CD14-positive monocyte (primary cell): ENCODE measurements around the gene GFOD1. TPM values are rescaled to one million over a fixed set of nuclear protein-coding genes. Genes with fewer than 3 reads are reported as not detected.

ENCODE experiments used
- DNase-seq, 3 donors: peaks; one replicate each; pipeline ENCODE4 v3.0.0-alpha.2; 2011 to 2022
- H2AFZ ChIP-seq: 2 replicates; pipeline ENCODE4 v1.6.0; 2012; ENCODE audit warnings: mild to moderate bottlenecking, low read depth, low read length, inconsistent platforms; ENCODE audit not compliant: insufficient read depth, poor library complexity, severe bottlenecking
- H3K27ac ChIP-seq, 2 donors: 1 replicate in 1 of 2; 2 replicates in 1 of 2; pipeline ENCODE4 v1.5.1; 2012 to 2013; ENCODE audit warnings: low read length in 2 of 2, control low read depth in 1 of 2, inconsistent platforms in 1 of 2, low read depth in 1 of 2, mild to moderate bottlenecking in 1 of 2
- H3K27me3 ChIP-seq, 2 donors: one replicate each; pipeline versions ENCODE4 v1.6.0 to v1.6.1; 2011 to 2013; ENCODE audit warnings: low read length in 2 of 2; ENCODE audit not compliant: control insufficient read depth in 2 of 2, insufficient read depth in 2 of 2
- H3K36me3 ChIP-seq, 2 donors: replicated peaks in 1 of 2; 1 replicate in 1 of 2; 2 replicates in 1 of 2; pipeline versions ENCODE4 v1.5.1 to v1.6.1; 2012 to 2013; ENCODE audit warnings: low read length in 2 of 2, control low read depth in 1 of 2, inconsistent platforms in 1 of 2, mild to moderate bottlenecking in 1 of 2; ENCODE audit not compliant: insufficient read depth in 2 of 2, control insufficient read depth in 1 of 2
- H3K4me1 ChIP-seq, 2 donors: 1 replicate in 1 of 2; 2 replicates in 1 of 2; pipeline versions ENCODE4 v1.5.1 to v1.6.1; 2012 to 2013; ENCODE audit warnings: low read length in 2 of 2, control low read depth in 1 of 2, inconsistent platforms in 1 of 2, mild to moderate bottlenecking in 1 of 2, moderate library complexity in 1 of 2; ENCODE audit not compliant: insufficient read depth in 2 of 2, control insufficient read depth in 1 of 2
- H3K4me2 ChIP-seq: replicated peaks from 2 replicates; pipeline ENCODE3; 2012; ENCODE audit warnings: low read length, moderate library complexity, mild to moderate bottlenecking; ENCODE audit not compliant: poor library complexity, severe bottlenecking; ENCODE audit errors: extremely low read depth
- H3K4me3 ChIP-seq, 3 experiments: fragments of 200-600 bp in 1 of 3; sonication (generic) in 1 of 3; replicated peaks in 1 of 3; 1 replicate in 2 of 3; 2 replicates in 1 of 3; pipeline ENCODE4 v1.5.1; 2011 to 2013; ENCODE audit warnings: low read length in 3 of 3, mild to moderate bottlenecking in 3 of 3, control low read depth in 2 of 3, low read depth in 2 of 3, inconsistent platforms in 1 of 3, moderate library complexity in 1 of 3
- H3K79me2 ChIP-seq: 2 replicates; pipeline ENCODE4 v1.6.0; 2012; ENCODE audit warnings: mild to moderate bottlenecking, control low read depth, inconsistent platforms, low read length, moderate library complexity; ENCODE audit not compliant: insufficient read depth
- H3K9ac ChIP-seq: 2 replicates; pipeline ENCODE4 v1.6.0; 2017; ENCODE audit warnings: low read length, mild to moderate bottlenecking; ENCODE audit not compliant: insufficient read depth, poor library complexity, severe bottlenecking
- H3K9me3 ChIP-seq, 2 donors: replicated peaks in 1 of 2; 1 replicate in 1 of 2; 2 replicates in 1 of 2; pipeline versions ENCODE4 v1.5.1 to v1.6.1; 2012 to 2013; ENCODE audit warnings: low read length in 2 of 2, control low read depth in 1 of 2; ENCODE audit not compliant: control insufficient read depth in 1 of 2, insufficient read depth in 1 of 2
- H4K20me1 ChIP-seq: 2 replicates; pipeline ENCODE4 v1.6.0; 2012; ENCODE audit warnings: mild to moderate bottlenecking, low read length, control low read depth, moderate library complexity; ENCODE audit not compliant: insufficient read depth
- H3K27ac Mint-ChIP-seq, 7 donors: one replicate each; pipeline ENCODE4 v1.8.0; 2020; ENCODE audit warnings: mild to moderate bottlenecking in 7 of 7, mixed read lengths in 7 of 7, moderate library complexity in 6 of 7, inconsistent platforms in 2 of 7
- H3K27me3 Mint-ChIP-seq, 3 donors: one replicate each; pipeline ENCODE4 v1.8.0; 2021 to 2022; ENCODE audit warnings: low read depth in 3 of 3, mild to moderate bottlenecking in 3 of 3, mixed read lengths in 3 of 3, moderate library complexity in 3 of 3, inconsistent platforms in 1 of 3
- H3K36me3 Mint-ChIP-seq, 2 donors: one replicate each; pipeline ENCODE4 v1.8.0; 2020; ENCODE audit warnings: mixed read lengths in 2 of 2, inconsistent platforms in 1 of 2, mild to moderate bottlenecking in 1 of 2
- H3K4me1 Mint-ChIP-seq: one replicate; pipeline ENCODE4 v1.8.0; 2020; ENCODE audit warnings: mild to moderate bottlenecking, mixed read lengths
- H3K4me3 Mint-ChIP-seq, 2 donors: one replicate each; pipeline ENCODE4 v1.8.0; 2020; ENCODE audit warnings: mild to moderate bottlenecking in 2 of 2, mixed read lengths in 2 of 2, moderate library complexity in 1 of 2
- H3K9me3 Mint-ChIP-seq, 7 donors: one replicate each; pipeline ENCODE4 v1.8.0; 2020 to 2022; ENCODE audit warnings: mixed read lengths in 7 of 7, mild to moderate bottlenecking in 6 of 7, moderate library complexity in 6 of 7, inconsistent platforms in 2 of 7
- CTCF ChIP-seq: fragments of 200-600 bp; IDR thresholded peaks from one replicate; pipeline ENCODE4 v1.8.0; 2022; ENCODE audit warnings: antibody characterized with exemption, mild to moderate bottlenecking
- WGBS: methylation state at CpG from one replicate; pipeline ENCODE4 v1.1.5; 2013; ENCODE audit warnings: missing lambda C conversion rate; ENCODE audit not compliant: insufficient coverage; 5-methylcytosine and 5-hydroxymethylcytosine counted together
- intact Hi-C, 2 donors: fragments of 100-400 bp; cut with micrococcal nuclease; formaldehyde crosslinking; loops; one replicate each; pipeline versions ENCODE4 v1.15.0 to v1.15.1; 2023
- polyA plus RNA-seq, 3 donors: library from polyadenylated mRNA; depleted of rRNA in 1 of 3; unstranded in 2 of 3; stranded (reverse) in 1 of 3; fragments of 300-500 nt in 2 of 3; fragments of >200 nt in 1 of 3; fragmentation: Illumina TruSeq in 2 of 3; gene quantifications; 1 replicate in 2 of 3; 2 replicates in 1 of 3; pipeline ENCODE4 v1.2.3, GENCODE V29; 2012 to 2021

Gene GFOD1
- polyA plus RNA-seq, 3 donors = 2.4 to 8.7 (median 2.4) TPM

- H4K20me1 ChIP-seq = no peaks in the 10 kb centered on the region
- no peak overlapping the region for H3K9ac ChIP-seq
- H3K27me3 ChIP-seq = no peaks in the 10 kb centered on the region
- peaks cover 37% of the 10 kb centered on the region for H3K4me1 Mint-ChIP-seq
- H3K27ac Mint-ChIP-seq = peak overlapping the region; percentile 38 to 90 (median 88)
- peaks cover 0 to 3% (median 0%) of the 10 kb centered on the region in 7 donors for H3K9me3 Mint-ChIP-seq
- peak overlapping the region in 1 of 2 donors; percentile 62 for H3K4me3 Mint-ChIP-seq
- WGBS = 45% methylated on average over 10 of the region's 13 CpGs
- H3K79me2 ChIP-seq = no peaks in the 10 kb centered on the region
- H3K27me3 Mint-ChIP-seq = peaks cover 0 to 6% (median 2%) of the 10 kb centered on the region in 3 donors
- H3K36me3 Mint-ChIP-seq = no peaks in the 10 kb centered on the region
- H2AFZ ChIP-seq = no peak overlapping the region
- H3K36me3 ChIP-seq = no peaks in the 10 kb centered on the region
- peaks cover 30 to 32% of the 10 kb centered on the region in 2 donors for H3K4me1 ChIP-seq
- no peaks in the 10 kb centered on the region for H3K9me3 ChIP-seq
- H3K4me2 ChIP-seq = peak overlapping the region; percentile 37
- intact Hi-C loops = no loop called here
- peak; percentile 69 to 78 (median 78) for DNase-seq
- peak overlapping the region in 1 of 3 experiments; percentile 38 for H3K4me3 ChIP-seq
- H3K27ac ChIP-seq = peak overlapping the region in 1 of 2 donors; percentile 65
- no peak for TF ChIP-seq CTCF
Observed at GRCh38 chr6:13354331-13355042, 132.9 kb downstream of the GFOD1 start.

- WGBS = no CpG with 5 or more reads among the region's 9 CpGs
- H3K4me3 Mint-ChIP-seq = no peak overlapping the region
- Histone ChIP-seq H3K9ac (no peak overlapping the region), H2AFZ (no peak overlapping the region), H3K79me2 (no peaks in the 10 kb centered on the region), H3K9me3 (no peaks in the 10 kb centered on the region), H3K4me2 (no peak overlapping the region), H3K4me3 (no peak overlapping the region), H3K36me3 (no peaks in the 10 kb centered on the region), H3K4me1 (peaks cover 30 to 32% of the 10 kb centered on the region in 2 donors), H3K27me3 (no peaks in the 10 kb centered on the region), H4K20me1 (no peaks in the 10 kb centered on the region), H3K27ac (no peak overlapping the region)
- H3K4me1 Mint-ChIP-seq = peaks cover 34% of the 10 kb centered on the region
- TF ChIP-seq CTCF = no peak
- no peak overlapping the region for H3K27ac Mint-ChIP-seq
- no peak for DNase-seq
- H3K27me3 Mint-ChIP-seq = peaks cover 0 to 6% (median 3%) of the 10 kb centered on the region in 3 donors
- intact Hi-C loops = no loop called here
- H3K36me3 Mint-ChIP-seq = no peaks in the 10 kb centered on the region
- H3K9me3 Mint-ChIP-seq = peaks cover 0 to 3% (median 0%) of the 10 kb centered on the region in 7 donors
Observed at GRCh38 chr6:13352165-13352564, 135.2 kb downstream of the GFOD1 start.
